HG03196 (cell line): ENCODE measurements around the gene SEC24D.

Experiments used
- ATAC-seq: cut with Tn5 transposase; IDR thresholded peaks from one replicate; pipeline ENCODE4 v1.9.1; 2021; ENCODE audit not compliant: unreplicated experiment

SEC24D gene

DNA sequence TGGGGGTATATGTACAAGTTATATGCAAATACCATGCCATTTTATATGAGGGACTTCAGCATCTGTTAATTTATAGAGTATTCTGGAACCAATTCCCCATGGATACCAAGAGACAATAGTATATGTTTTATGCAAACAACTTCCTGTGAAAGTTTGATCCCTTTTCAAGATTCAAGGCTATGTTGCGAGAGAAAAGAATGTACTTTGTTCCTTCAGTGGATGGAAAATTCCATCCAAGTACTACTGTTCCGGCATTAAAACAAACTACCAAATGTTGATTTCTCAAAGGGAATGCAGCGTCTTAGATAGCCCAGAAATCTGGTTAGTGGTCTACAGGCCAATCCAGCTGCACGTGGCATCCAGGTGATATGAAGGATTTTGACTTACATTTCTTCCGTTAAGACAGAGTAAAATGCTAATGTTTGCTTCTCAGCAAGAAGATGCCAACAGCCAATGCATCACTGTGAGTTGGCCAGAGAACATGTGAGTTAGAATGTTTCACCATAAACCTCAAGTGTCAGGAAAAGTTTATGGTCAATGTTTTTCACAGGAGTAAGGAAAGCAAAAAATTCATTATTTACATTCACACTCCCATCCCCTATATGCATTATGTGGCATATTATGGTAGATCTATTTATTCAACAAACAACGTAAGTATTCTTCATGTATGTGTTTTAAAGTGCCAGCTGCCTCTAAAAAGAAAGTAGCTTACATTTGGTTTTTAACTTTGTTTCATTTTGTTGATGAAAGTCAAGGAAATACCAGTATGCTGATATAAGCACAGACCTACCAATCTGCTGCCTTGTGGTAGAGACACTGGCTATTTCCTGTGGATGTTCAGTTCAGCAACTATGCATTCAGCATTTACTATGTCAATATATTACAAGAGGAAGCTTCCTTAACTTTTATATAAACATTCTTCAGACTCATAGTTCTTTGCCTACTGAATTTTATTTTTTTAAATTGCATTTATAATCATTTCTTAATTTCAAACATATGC is 106.3 kb downstream of the SEC24D start:
- no peak for ATAC-seq

DNA sequence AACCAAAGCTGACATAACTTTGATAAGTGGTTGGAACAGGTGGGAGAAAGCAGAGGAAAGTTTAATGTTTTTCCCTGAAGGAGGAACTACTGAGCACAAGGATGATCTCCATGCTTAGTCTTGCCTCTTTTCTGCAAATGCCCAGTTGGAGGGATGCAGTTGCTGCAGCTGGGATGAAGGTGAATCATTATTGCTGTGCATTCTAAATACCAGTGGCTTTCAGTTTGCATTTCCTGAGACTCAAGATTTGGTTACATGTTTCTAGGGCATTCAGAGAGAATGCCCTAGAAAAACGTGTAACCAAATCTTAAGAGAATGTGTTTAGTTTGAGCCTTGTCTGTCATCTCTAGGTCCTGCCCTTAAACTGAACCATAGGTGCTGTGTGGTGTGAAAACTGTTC is 108.6 kb downstream of the SEC24D start:
- no peak for ATAC-seq

DNA sequence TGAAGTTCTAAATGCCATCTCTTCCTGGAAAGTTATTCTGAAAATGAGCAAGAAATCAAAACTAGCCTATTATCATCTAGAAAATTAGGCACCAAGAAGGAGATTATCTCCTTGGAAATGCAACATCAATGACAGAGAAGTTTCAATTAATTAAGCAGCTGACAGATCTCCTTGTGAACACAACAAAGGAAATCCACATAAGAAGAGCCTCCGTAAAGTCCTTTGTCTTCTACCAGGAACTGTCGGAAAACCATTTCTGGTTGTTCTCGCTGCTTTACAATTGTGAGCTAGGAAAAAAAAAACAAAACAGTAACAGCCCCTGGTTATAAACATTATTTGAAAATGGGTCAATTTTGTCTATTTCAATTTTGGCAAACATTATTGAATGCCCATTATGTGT is 112.6 kb downstream of the SEC24D start:
- ATAC-seq: no peak

- ATAC-seq: no peak
These were observed 114.2 kb downstream of the SEC24D start for GRCh38 chr4:118721752-118722151.

GRCh38 chr4:118718511-118719170 is 117.3 kb downstream of the SEC24D start:
- no peak for ATAC-seq

- ATAC-seq: no peak
These were observed 119.6 kb downstream of the SEC24D start for GRCh38 chr4:118716304-118716703.

DNA sequence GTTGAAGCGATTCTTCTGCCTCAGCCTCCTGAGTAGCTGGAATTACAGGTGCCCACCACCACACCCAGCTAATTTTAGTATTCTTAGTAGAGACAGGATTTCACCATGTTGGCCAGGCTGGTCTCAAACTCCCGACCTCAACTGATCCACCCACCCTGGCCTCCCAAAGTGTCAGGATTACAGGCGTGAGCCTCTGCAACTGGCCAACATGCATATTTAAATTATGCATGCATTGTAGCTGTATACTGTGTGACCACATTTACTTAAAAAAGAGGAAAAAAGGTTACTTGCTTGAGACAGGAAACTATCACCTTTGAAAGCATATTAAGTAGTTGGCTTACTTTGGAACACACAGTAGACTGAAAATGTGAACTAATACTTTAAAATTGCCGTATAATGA is 121.2 kb downstream of the SEC24D start:
- ATAC-seq: no peak

DNA sequence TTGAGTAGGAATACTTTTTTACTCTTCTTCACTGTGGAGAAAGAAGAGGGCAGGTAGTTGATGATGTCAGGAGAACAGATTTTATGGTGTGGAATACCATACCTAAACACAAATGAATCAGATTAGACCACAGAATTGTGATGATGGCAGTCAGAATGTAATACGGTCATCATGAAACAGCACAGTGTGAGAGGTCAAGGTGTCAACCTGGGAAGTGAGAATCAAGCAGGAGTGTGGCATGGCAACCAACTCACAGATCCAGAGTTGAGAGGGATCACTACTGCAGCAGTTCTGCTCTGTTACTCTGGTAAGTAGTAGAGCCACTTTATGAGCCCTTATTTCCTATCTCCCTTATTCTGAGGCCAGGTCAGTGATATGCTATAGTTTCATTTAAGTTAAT is 123.1 kb downstream of the SEC24D start:
- no peak for ATAC-seq

DNA sequence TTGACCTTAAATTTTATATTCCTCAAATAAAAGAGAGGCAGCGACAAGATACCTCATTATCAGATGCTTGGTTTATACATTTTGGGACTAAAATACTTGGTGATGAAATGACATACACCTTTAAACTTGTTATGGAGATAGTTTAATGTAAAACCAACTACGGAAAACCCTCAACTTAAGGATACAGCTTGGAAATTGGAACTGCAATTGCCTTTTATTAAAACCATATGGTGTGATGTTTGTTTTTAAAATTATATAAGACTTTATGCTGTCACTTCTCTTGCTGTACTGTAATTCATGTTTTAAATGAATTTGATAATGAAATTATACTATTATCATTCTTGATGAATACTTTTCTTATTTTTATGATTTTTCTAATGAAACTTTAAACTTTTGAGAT is 124.9 kb downstream of the SEC24D start:
- ATAC-seq: no peak

- ATAC-seq: no peak
These were observed 132.8 kb downstream of the SEC24D start for GRCh38 chr4:118703118-118703517.

DNA sequence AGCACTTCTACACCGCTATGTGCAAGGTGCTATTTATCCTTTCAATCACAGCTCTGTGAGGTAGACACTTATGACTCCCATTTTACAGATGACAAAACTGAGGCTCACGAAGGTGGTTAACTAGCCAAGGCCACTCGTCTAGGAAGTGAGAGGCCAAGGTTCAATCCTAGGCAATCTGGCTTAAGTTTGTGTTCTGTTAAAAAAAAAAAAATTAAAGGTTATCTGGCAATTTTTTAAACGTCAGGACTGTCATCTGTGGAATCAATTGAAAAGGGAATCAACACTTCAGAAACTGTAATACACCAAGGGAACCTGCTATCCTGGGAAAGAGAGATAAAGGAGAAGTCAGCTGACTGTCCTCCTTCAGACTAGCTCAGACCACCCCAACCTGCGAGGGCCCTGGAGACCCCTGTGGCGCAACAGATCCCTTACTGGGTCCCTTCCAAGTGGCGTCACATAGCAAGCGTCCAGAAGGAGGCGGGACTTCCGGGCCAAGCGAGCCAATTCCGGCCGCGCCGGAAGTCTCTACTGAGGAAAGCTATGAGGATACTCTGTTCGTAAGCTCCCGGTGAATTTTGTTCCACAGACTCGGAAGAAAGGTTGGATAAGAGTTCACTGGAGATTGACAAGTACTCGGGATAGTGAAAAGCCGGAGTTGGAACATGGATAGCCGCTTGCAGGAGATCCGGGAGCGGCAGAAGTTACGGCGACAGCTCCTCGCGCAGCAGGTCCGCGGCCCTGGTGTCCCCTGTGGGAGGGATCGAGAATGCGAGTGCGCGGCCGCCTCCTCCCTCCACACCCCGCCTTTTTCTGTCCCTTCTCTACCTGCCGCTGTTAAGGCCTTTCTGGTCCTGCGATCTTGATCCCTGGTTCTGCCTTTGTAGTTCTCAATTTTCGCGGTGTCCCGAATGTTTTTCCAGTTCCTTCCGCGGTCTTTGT is 150.8 kb downstream of the SEC24D start, which contains the start of gene METTL14:
Gene METTL14 (plus strand): TSS at position 520 of the 939 bp plus-strand sequence. CDS start 143 bp downstream, at position 663.
- ATAC-seq: peak; percentile 100

DNA sequence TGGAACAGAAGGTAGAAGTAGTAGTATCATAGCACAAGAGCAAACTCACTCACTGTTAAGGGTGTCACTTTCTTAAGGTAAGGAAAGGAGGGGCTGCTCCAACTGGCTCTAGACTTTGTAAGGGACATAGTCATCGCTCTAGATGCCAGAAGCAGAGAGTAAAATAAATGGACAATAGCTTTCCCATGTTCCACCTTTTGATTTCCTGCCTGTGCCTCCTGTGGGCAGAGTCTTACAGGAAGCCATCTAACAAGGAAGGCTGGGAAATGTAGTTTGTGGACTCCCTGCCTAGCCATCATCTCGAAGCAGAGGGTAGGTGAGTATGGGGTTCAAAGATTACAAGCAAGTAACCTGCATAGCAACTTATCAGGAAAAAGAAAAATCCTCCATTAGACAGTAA is 152.4 kb downstream of the SEC24D start:
- no peak for ATAC-seq

DNA sequence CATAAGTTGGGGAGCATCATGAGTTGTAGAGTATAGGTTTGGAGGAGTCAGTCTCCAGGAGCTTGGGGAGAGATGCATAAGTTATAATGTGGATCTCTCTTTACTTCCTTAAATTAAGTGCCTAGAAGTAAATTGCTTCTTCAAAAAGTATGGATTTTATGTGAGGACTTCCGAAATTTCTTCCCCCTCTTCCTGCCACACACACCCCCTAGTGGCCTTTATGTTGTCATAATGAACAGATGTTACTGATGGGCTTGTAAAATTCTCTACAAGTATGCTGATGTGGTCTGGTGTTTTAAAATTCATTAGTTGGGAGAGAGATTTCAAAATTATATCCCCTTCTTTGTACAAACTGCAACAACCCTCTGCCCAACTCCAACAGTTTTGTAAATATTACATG is 153.0 kb downstream of the SEC24D start:
- ATAC-seq: no peak

GRCh38 chr4:118680808-118681207 is 155.1 kb downstream of the SEC24D start:
- no peak for ATAC-seq

GRCh38 chr4:118676128-118676527 is 159.8 kb downstream of the SEC24D start:
- ATAC-seq: no peak
